Memory B cell (primary cell): Measurements from ENCODE around the gene SYNPO2L.
"Not testable (repeated sequence)": the region's sequence is repeated elsewhere in the genome, so short reads cannot be mapped to it uniquely, and the experiment has no call there.

Source experiments
- ATAC-seq: fragments of 150-1000 bp; cut with Tn5 transposase; 2 replicates; pipeline ENCODE4 v1.10.0; 2021; ENCODE audit warnings: low read depth, mild to moderate bottlenecking, moderate library complexity
- DNase-seq, 2 donors: peaks; one replicate each; pipeline ENCODE4 v3.0.0; 2022; ENCODE audit warnings: low spot score in 2 of 2
- H3K27ac Mint-ChIP-seq: one replicate; pipeline ENCODE4 v1.8.0; 2022; ENCODE audit warnings: mild to moderate bottlenecking, moderate library complexity, mixed read lengths
- H3K27me3 Mint-ChIP-seq: one replicate; pipeline ENCODE4 v1.8.0; 2022; ENCODE audit warnings: mixed read lengths
- H3K36me3 Mint-ChIP-seq: one replicate; pipeline ENCODE4 v1.8.0; 2022; ENCODE audit warnings: mild to moderate bottlenecking, mixed read lengths
- H3K4me1 Mint-ChIP-seq: one replicate; pipeline ENCODE4 v1.8.0; 2022; ENCODE audit warnings: mixed read lengths
- H3K4me3 Mint-ChIP-seq: one replicate; pipeline ENCODE4 v1.8.0; 2022; ENCODE audit warnings: mild to moderate bottlenecking, moderate library complexity, mixed read lengths
- H3K9me3 Mint-ChIP-seq: one replicate; pipeline ENCODE4 v1.8.0; 2022; ENCODE audit warnings: mixed read lengths

Gene SYNPO2L

GRCh38 chr10:73620974-73621373 lies 34.9 kb downstream of the SYNPO2L start:
- not testable (repeated sequence) for DNase-seq, H3K36me3 Mint-ChIP-seq, H3K27me3 Mint-ChIP-seq, H3K4me3 Mint-ChIP-seq, ATAC-seq, H3K9me3 Mint-ChIP-seq, H3K4me1 Mint-ChIP-seq, H3K27ac Mint-ChIP-seq

- DNase-seq, ATAC-seq, H3K27ac Mint-ChIP-seq, H3K9me3 Mint-ChIP-seq, H3K27me3 Mint-ChIP-seq, H3K4me1 Mint-ChIP-seq, H3K36me3 Mint-ChIP-seq, H3K4me3 Mint-ChIP-seq: not testable (repeated sequence)
Observed at GRCh38 chr10:73617143-73617542, 38.7 kb downstream of the SYNPO2L start.

GRCh38 chr10:73614720-73615119 lies 41.1 kb downstream of the SYNPO2L start:
- Mint-ChIP-seq H3K4me1 (no peaks in the 10 kb centered on the region), H3K27me3 (no peaks in the 10 kb centered on the region), H3K27ac (no peak overlapping the region), H3K9me3 (no peaks in the 10 kb centered on the region), H3K36me3 (no peaks in the 10 kb centered on the region), H3K4me3 (no peak overlapping the region)
- DNase-seq (no peak), ATAC-seq (no peak)

GRCh38 chr10:73609116-73609515 lies 46.7 kb downstream of the SYNPO2L start:
- no peaks in the 10 kb centered on the region for H3K4me1 Mint-ChIP-seq
- no peaks in the 10 kb centered on the region for H3K27me3 Mint-ChIP-seq
- H3K4me3 Mint-ChIP-seq: no peak overlapping the region

GRCh38 chr10:73601486-73601921 lies 54.3 kb downstream of the SYNPO2L start:
- no peak for DNase-seq
- no peak overlapping the region for H3K27ac Mint-ChIP-seq
- no peaks in the 10 kb centered on the region for H3K4me1 Mint-ChIP-seq
- peaks cover 4% of the 10 kb centered on the region for H3K36me3 Mint-ChIP-seq
- ATAC-seq: no peak
- no peak overlapping the region for H3K4me3 Mint-ChIP-seq
- no peaks in the 10 kb centered on the region for H3K27me3 Mint-ChIP-seq
- no peaks in the 10 kb centered on the region for H3K9me3 Mint-ChIP-seq

More at GRCh38 chr10:73609116-73609515, 46.7 kb downstream of the SYNPO2L start:
- Mint-ChIP-seq H3K27ac (no peak overlapping the region), H3K9me3 (no peaks in the 10 kb centered on the region), H3K36me3 (peaks cover 4% of the 10 kb centered on the region)
- DNase-seq (no peak), ATAC-seq (no peak)

- Mint-ChIP-seq H3K4me1 (no peaks in the 10 kb centered on the region), H3K36me3 (no peaks in the 10 kb centered on the region), H3K27me3 (no peaks in the 10 kb centered on the region), H3K9me3 (no peaks in the 10 kb centered on the region), H3K27ac (no peak overlapping the region), H3K4me3 (no peak overlapping the region)
- no peak for ATAC-seq
- no peak for DNase-seq
Observed at GRCh38 chr10:73597346-73597745, 58.5 kb downstream of the SYNPO2L start.
